HG03045 (cell line): ENCODE data around the gene YTHDF1.

Experiments used
- ATAC-seq: cut with Tn5 transposase; IDR thresholded peaks from one replicate; pipeline ENCODE4 v1.9.1; 2021; ENCODE audit warnings: mild to moderate bottlenecking, moderate library complexity; ENCODE audit not compliant: unreplicated experiment

Gene YTHDF1

DNA sequence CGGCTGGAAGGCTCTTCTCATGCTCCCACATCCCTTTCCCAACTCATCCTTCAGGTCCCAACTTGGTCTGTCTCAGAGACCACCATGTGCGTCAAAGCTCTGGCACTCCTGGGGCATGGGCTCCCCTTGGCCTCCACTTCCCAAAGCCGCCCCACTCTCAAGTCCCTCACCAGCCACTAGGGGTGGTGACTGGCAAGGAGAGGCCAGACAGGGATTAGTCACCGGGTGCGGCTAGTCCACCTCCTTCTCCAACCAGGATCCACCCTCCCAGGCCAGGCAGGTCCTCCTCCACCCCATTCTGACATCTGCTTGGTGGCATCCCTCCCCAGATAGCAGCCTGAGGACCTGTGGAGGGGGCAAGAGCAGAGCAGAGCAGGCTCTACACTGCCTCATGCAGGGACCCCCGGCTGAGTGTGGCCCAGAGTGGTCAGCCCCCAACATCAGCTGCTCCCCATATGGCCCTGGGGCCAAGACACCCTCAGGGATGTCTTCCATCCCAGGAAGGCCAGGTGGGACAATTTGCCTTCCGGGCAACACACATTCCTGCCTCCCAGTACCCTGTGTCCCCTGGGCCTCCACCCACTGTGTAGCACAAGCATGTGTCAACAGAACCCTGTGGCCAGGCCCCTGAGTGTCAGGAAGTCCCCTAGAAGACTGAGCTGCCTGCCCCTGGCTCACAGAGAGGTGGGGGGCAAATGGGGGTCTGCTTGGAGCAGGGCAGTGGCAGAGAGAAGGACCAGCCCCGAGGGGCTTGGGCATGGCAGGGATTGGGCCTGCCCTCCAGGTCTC is 29.2 kb downstream of the YTHDF1 start:
- no peak for ATAC-seq

DNA sequence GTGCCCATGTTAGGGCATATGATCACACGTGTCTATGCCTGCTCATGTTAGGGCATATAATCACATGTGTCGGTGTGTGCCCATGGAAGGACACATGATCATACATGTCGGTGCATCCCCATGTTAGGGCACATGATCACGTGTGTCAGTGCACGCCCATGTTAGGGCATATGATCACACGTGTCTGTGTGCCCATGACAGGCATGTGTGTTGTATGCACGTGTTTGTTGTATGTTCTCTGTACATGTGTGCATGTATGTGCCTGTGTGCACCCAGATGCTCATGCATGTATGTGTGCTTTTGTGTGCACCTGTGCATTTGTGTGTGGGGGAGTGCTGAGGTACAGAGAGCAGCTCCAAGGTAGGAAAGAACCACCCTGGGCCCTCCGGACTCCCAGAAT is 29.8 kb downstream of the YTHDF1 start:
- no peak for ATAC-seq

DNA sequence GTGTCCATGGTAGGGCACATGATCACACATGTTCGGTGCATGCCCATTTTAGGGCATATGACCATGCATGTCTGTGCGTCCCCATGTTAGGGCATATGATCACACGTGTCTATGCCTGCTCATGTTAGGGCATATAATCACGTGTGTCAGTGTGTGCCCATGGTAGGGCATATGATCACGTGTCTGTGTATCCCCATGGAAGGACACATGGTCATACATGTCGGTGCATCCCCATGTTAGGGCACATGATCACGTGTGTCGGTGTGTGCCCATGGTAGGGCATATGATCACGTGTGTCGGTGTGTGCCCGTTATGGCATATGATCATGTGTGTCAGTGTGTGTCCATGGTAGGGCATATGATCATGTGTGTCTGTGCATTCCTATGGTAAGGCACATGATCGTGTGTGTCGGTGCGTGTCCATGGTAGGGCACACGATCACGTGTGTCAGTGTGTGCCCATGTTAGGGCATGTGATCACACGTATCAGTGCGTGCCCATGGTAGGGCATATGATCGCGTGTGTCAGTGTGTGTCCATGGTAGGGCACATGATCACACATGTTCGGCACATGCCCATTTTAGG is 30.6 kb downstream of the YTHDF1 start:
- no peak for ATAC-seq

DNA sequence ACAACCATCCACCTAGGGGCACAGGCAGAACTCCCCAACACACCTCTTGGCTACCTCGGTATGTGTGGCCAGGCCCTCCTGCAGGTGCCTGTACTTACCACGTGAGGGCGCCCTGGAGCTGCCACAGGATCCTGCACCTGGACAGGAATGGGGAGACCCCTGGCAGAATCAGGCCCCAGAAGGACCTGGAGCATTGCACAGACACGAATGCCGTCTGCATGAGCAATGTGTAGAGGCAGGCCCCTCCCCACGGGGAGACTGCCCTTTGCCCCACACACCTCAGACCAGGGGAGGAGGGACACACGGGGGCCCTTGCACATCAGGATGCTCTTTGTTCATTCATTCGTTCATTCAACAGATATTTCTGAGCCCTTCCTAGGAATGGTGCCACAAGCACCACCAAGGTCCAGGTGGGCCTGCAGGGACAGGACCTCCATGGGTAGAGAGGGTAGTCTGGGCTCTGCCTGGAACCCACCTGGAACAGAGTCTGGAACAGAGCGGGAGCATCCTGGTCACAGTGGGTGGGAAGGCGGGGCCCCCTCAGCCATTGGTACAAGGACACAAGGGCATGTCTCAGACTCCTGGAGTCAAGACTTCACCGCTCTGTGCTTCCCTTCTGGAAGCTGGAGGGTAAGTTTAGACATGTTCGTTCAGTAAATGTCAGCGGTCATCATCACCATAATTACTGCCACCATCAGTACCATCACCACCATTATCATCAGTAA is 32.3 kb downstream of the YTHDF1 start:
- no peak for ATAC-seq

DNA sequence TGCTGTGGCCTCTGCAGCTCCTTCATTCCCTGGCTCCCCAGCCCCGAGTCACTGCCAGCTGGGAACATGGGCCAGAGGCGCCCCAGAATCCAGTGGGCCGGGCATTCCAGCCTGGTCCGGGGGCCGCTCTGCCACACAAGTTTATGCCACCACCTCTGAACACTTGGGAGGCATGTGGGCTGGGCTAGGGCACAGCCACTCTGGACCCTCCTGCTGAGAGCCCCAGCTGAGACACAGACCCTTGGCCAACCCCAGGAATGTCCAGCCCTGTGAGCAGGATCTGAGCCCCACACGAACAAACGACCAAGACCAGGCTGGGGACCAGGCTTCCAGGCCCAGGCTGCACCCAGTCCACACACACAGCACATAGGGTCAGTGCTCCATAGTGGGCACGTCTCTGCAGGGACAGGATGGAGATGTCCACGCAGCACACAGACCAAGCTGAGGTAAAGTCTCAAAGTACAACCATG is 33.0 kb downstream of the YTHDF1 start:
- ATAC-seq: no peak

DNA sequence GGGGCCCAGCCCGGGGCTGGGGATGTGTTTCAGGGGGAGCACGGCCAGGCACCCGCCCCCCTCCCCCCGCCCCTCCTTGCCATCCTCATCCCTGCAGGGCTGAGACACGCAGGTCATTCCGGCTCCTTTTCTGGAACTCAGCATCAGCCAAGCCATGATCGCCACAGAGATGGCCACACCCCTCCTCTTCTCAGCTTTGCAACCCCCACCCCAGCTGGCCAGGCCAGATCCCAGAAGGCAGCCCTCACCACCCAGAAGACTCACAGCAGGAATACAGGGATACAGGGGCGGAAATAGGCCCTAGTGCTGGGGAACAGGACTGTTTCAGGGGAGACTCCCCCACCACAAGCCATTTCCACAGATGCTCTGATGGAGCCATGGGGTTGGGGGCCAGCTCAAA is 33.5 kb downstream of the YTHDF1 start:
- ATAC-seq: no peak

DNA sequence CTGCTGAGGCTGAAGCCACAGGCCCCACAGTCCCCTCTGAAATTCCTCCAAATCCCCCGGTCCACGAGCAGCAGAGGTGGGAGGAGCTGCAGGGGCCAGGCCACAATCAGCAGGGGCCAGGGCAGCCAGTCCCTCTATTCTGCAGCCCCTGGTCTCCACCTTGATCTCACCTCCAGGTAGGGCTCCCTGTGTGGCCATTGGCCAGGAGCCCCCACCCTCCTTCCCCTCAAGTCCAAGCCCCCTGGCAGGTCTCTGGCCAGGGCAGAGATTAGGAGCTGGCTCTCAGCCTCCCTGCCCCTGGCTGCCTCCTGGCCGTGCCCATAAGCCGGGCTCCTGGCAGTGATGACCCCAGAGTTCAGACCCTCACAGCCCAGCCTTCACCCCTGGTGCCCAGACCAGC is 34.7 kb downstream of the YTHDF1 start:
- no peak for ATAC-seq

DNA sequence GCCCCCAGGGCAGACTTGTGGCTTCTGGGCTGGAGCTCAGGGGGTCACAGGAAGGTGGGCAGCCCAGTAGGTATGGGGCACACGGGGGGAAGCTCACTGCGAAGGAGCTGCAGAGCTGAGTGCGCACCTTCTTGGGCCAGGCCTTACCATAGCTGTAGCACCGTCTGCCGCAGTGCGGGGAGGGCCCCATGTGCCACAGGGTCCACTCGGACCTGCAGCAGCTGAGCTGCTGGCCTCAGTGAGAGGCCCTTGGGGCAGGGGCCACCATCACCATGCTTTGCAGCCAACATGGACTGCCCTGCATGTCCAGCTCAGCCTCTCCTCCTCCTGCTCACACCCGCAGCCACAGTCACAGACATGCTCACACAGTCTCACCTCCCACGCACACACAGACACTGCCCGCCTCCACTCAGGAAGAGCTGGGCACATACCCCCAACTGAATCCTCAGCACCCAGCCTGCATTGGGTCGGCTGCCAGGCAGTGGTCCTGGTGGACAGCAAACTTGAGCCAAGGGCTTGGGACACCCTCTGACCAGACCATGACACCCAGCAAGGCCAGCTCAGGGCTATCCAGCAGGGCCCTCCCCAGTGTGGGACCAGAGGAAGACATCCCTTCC is 35.3 kb downstream of the YTHDF1 start:
- ATAC-seq: no peak

DNA sequence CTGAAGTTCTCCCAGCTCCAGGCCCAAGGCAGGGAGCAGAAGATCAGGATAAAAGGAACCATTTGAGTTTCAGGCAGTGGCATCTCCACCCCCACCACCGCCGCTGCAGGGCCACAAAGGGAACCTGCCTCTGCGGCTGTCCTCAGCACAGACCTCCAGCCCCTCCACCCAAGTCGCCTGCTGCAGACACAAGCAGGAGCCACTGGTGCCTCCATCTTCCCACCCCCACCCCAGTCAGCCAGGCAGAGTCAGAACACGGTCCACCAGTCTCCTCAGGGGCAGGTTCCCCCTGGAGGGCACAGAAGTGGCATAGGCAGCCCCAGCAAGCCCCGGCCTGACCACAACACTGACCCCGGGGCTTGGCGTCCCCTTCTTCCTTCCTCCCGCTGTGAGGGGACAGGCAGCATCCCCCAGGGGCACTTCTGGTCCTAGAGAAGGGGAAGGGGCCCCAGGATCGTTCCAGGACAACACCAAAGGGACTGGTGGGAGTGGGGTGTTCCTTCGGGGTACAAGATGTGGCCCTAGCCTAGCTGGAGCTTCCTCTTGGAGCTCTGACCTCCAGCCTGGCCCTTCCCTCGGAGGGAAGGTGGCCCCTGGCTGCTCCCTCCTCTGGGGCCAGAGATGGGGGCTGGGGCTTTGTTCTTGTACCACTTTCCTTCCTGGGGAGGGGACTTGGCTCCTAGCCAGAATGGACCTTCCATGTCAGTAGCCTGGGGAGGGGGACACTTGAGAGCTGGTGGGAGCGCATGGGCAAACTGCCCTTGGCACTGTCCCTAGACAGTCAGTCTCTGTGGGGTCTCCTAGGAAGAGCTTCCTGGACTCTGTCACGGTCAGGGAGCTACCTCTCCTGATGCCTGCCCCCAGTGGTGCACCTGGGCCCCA is 36.0 kb downstream of the YTHDF1 start:
- no peak for ATAC-seq

DNA sequence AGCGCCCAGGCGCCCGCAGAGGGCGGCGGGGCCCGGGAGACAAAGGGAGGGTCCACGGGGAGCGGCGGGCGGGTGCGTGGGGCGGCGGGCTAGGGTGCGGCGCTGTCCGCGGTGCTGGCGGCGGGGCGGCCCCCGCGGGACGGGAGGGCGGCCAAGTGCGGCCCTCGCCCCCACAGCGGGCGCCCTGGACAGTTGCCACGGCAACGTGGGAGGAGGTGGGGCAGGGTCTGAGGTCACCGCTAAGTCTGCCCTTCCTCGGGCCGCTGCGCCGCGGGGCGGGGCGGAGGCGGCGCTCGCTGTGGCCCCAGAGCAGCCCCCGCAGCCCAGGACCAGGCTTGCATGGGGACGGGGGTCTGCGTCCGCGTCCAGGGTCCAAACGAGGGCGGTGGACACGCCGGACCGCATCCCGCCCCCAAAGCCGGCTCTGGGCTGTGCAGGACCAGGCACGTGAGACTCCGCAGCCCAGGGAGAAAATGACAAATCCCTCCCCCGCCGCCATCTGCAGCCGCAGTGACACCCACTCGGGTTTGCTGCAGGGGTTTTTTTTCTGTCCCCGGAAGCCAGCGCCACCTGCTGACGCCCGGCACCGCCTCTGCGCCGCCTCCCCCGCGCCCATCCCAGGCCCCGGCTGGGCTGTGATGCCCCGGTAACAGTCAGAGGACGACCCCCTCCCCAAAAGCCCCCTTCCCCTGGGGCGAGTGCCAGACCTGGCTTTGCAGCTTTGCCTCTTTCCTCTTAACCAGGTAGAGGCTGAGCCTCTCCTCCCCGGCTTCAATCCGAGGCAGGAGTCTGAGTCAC is 36.8 kb downstream of the YTHDF1 start:
- no peak for ATAC-seq

DNA sequence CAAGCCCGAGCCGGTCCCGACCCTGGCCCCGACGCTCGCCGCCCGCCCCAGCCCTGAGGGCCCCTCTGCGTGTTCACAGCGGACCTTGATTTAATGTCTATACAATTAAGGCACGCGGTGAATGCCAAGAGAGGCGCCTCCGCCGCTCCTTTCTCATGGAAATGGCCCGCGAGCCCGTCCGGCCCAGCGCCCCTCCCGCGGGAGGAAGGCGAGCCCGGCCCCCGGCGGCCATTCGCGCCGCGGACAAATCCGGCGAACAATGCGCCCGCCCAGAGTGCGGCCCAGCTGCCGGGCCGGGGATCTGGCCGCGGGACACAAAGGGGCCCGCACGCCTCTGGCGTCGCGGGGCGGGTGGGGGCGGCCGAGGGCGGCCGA is 37.5 kb downstream of the YTHDF1 start:
- no peak for ATAC-seq

DNA sequence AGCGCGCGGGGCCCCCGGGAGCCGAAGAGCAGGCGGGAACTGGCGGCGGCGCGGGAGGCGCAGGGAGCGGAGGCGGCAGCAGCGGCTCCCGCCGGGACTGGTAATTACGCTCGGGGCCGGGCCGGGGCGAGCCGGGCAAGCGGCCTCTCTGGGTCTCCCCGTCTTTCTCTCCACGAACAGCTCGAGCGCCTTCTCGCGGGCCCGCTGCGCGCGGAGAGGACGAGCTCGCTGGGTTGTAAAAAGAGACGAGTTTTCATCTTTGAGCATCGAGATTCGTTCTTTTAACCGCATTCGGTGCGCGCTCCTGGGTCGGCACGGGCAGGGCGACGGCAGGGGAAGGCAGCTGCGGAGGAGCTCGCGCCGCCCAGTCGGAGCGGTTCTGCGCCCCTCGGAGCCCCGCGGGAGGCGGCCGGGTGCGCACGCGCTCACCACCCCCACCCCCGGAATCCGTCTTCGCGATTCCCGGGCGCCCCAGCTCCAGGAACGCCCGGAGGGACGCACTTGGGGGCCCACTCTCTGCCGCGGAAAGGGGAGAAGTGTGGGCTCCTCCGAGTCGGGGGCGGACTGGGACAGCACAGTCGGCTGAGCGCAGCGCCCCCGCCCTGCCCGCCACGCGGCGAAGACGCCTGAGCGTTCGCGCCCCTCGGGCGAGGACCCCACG is 38.0 kb downstream of the YTHDF1 start:
- ATAC-seq: no peak

DNA sequence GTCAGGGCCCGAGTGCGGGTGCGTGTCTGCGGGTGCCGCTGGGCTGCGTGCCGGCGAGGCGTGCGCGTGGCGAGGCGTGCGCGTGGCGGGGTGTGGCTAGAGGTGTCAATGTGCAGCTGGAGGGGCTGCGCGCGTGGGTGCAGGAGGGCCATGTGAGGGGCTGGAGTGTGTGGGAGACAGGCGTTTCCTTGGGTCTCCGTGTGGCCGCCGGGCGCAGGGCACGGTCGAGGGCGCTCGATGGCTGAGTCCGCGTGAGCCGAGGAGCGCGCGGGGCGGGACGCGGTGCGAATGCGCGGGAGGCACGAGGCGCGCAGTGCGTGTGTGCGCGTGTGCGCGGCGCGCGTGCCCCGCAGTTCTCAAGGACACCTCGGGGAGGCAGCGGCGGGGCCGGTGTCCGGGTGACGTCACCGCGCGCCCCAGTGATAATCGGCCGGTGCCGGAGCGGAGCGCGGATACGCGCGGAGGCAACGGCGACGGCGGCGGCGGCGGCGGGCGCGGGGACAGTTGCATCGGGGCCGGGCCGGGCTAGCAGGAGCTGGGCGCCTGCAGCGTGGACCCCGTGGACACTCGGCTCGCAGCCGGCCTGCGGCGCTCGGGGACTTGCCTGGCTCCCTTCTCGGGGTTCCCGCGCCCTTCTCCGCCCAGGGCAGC is 38.7 kb downstream of the YTHDF1 start:
- ATAC-seq: no peak

DNA sequence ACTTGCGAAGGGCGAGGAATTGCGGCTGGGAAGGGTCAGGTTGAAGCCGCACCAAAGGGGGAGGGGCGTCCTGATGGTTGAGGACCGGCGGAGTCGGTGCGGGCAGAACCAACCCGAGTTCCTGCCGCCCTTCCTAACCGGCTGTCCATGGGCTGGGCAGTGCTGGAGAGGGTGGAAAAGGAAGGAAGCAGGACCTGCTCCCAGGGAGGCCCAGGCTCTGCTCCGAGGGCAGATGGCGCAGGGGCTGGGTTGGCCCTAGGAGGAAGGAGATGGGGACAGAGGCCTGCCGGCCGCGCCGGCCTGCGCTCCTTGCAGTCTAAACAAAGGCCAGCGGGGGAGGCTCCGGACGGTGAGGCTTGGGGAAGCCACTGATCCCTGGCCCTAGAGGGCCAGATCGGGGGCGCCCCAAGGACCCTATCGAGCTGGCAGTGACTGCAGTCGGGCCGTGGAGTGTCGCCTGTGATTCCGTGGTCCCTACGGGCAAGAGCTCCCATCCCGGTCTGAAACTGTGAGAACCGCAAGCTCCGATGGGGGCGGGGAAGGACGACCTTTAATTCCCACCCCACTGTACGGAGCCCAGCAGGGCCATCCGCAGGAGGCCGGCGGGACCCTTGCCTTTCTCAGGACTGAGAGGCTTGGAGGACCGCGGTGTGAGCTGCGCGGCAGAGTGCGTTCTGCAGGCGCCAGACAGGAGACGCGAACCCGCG is 39.4 kb downstream of the YTHDF1 start:
- no peak for ATAC-seq

DNA sequence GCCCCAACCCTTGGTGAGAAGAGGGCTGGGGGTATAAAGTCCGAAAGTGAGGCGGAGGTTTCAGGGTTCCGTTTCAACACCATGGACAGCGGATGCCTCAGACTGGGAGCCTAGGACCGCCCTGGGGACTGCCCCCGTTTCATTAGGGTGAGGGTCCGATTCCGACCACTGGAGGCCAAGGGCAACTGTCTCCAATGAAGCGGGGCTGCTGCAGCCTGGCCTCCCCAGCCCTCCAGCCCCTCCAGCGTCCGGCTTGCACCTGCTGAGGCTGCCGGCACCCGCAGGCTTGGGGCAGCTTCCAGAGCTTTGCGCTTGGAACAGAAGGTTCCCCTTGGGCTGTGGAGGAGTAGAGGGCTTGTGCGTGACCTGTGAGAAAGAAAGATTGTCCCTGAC is 39.9 kb downstream of the YTHDF1 start:
- ATAC-seq: no peak

DNA sequence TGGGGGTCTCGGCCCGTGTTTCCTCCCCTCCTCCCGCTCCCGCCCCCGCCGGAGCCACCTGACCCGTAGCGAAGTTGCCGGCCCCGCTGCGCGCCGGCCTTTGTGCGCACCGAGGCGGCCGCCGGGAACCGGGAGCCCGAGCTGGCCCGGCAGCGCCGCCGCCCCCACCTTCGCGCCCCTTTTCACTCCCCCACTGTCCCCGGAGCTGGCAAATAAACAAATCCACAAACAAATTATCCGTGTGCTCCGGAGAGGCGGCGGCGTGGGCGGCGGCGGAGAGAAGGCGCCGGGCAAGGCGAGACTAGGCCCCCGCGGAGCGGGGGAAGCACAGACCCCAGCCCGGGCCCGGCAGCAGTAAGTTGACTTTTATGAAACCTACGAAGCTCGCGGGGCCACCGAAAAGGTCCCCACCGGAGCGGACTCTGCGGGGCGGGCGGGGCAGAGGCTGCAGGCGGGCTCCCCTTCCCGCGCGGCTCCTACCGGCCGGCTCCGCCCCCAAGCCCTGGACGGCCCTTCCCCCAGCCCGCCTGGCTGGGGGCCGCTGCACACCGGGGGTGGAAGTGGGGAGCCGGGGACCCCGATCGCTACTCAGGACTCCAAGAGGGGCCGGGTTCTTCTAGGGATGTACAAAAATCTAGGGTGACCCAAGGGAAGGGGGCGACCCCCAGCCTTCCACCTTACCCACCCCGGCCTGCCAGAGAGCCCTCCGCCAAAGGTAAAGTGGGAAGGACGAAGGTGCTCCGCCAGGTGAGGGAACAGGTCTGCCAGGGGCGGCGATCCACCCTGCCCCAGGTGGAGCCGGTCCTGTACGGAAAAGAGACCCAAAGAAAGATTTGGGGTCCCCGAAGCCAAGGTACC is 40.7 kb downstream of the YTHDF1 start:
- no peak for ATAC-seq

DNA sequence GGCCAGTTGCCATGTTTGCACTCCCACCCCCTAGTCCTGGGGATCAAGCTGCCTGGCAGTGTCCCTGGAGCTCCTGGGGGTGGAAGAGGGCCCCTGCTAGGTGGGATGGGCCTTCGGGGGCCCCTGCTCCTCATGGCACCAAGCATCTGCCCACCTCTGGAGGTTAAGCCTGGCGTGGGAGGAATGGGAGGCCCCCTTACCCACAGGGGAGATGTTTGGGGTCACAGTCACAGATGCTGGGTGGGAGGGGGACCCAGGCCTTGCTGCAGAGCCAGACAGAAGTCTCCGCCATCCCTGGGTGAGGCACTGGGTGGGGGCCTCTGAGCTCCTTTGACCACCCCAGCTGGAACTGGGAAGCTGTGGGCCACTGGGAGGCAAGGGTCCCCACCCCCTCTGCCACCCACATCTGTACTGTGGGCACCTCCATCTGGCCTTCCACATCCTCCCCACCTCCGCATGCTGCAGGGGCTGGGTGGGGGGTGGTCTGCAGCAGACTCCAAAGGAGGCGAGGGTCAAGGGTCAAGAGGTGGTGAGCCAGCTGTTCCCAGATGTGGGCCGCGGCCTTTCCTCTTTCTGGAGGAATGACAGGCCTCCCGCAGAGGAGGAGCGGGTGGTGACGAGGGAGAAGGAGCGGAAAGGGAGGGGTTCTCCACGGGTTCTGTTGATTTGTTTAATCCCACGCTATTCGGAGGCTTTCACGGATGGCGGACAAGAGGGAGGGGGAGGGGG is 41.5 kb downstream of the YTHDF1 start:
- no peak for ATAC-seq
